ENCODE results near the gene MCF2L. TPM values are rescaled to one million over a fixed set of nuclear protein-coding genes. Genes with fewer than 3 reads are reported as not detected.

The MCF2L gene
- total and polyA plus RNA-seq, 9 of the 15 experiments (the other 6 are each of a cell fraction or from before 2014, with no cell fraction given): 0.05 to 0.25 (median 0.18) TPM; not detected in 5

DNA sequence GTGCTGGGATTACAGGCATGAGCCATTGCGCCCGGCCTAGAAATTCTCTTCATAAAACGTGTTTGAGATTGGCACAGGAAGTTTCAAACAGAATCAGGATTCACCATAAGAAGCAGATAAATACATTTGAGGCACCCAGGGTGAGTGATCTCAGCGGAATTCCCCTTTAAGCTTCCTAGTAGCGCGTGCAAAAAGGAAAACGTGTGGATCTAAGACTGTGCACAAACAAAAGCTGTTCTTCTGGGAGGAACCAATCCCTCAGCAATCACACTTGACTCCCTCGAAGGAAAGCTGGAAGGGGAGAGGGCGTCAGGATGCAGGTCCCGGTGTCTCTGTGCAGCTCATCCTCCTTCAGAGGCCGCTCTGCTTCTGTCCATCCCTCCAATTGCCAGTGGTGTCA, 15.5 kb downstream of the MCF2L start (continued):
- TF ChIP-seq, protein P1, sequence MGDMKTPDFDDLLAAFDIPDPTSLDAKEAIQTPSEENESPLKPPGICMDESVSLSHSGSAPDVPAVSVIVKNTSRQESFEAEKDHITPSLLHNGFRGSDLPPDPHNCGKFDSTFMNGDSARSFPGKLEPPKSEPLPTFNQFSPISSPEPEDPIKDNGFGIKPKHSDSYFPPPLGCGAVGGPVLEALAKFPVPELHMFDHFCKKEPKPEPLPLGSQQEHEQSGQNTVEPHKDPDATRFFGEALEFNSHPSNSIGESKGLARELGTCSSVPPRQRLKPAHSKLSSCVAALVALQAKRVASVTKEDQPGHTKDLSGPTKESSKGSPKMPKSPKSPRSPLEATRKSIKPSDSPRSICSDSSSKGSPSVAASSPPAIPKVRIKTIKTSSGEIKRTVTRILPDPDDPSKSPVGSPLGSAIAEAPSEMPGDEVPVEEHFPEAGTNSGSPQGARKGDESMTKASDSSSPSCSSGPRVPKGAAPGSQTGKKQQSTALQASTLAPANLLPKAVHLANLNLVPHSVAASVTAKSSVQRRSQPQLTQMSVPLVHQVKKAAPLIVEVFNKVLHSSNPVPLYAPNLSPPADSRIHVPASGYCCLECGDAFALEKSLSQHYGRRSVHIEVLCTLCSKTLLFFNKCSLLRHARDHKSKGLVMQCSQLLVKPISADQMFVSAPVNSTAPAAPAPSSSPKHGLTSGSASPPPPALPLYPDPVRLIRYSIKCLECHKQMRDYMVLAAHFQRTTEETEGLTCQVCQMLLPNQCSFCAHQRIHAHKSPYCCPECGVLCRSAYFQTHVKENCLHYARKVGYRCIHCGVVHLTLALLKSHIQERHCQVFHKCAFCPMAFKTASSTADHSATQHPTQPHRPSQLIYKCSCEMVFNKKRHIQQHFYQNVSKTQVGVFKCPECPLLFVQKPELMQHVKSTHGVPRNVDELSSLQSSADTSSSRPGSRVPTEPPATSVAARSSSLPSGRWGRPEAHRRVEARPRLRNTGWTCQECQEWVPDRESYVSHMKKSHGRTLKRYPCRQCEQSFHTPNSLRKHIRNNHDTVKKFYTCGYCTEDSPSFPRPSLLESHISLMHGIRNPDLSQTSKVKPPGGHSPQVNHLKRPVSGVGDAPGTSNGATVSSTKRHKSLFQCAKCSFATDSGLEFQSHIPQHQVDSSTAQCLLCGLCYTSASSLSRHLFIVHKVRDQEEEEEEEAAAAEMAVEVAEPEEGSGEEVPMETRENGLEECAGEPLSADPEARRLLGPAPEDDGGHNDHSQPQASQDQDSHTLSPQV (IDR thresholded peaks at IDR 0.05): no peak
- TF ChIP-seq ZNF282 (CRISPR knock-in tag; IDR thresholded peaks at IDR 0.05): no peak
- TF ChIP-seq, protein P2, sequence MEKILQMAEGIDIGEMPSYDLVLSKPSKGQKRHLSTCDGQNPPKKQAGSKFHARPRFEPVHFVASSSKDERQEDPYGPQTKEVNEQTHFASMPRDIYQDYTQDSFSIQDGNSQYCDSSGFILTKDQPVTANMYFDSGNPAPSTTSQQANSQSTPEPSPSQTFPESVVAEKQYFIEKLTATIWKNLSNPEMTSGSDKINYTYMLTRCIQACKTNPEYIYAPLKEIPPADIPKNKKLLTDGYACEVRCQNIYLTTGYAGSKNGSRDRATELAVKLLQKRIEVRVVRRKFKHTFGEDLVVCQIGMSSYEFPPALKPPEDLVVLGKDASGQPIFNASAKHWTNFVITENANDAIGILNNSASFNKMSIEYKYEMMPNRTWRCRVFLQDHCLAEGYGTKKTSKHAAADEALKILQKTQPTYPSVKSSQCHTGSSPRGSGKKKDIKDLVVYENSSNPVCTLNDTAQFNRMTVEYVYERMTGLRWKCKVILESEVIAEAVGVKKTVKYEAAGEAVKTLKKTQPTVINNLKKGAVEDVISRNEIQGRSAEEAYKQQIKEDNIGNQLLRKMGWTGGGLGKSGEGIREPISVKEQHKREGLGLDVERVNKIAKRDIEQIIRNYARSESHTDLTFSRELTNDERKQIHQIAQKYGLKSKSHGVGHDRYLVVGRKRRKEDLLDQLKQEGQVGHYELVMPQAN (IDR thresholded peaks at IDR 0.05; ENCODE audit: borderline replicate concordance): no peak
- TF ChIP-seq KDM5B (IDR thresholded peaks at IDR 0.05; ENCODE audit: insufficient replicate concordance, low read depth, low read length): no peak

Measured in K562 (cell line).